HepG2 (cell line): ENCODE results near the gene MAPRE3.

Experiments used
- CTCF ChIP-seq: sonication (generic); formaldehyde crosslinking; IDR thresholded peaks from 2 replicates; pipeline ENCODE4 v1.5.0; 2020; ENCODE audit warnings: mild to moderate bottlenecking, missing genetic modification reagents, moderate library complexity
- EZH2 ChIP-seq: conservative IDR thresholded peaks from 2 replicates; pipeline ENCODE4 v1.6.1; 2012; ENCODE audit warnings: mild to moderate bottlenecking, low read depth, low read length, moderate library complexity
- HIC2 ChIP-seq: sonication (generic); formaldehyde crosslinking; IDR thresholded peaks from 2 replicates; pipeline ENCODE4 v1.9.0; 2022; ENCODE audit warnings: low read depth, missing genetic modification reagents
- KAT7 ChIP-seq: IDR thresholded peaks from 2 replicates; pipeline ENCODE4 v1.6.1; 2018; ENCODE audit warnings: borderline replicate concordance, missing compliant biosample characterization
- MED13 ChIP-seq: sonication (generic); formaldehyde crosslinking; IDR thresholded peaks from 2 replicates; pipeline ENCODE4 v1.5.0; 2020; ENCODE audit warnings: missing genetic modification reagents
- POLR2AphosphoS5 ChIP-seq: IDR thresholded peaks from 2 replicates; pipeline ENCODE4 v1.6.1; 2012; ENCODE audit warnings: low read depth, low read length
- SIX4 ChIP-seq: sonication (generic); formaldehyde crosslinking; IDR thresholded peaks from 2 replicates; pipeline ENCODE4 v1.4.0; 2020; ENCODE audit warnings: missing genetic modification reagents
- TEAD2 ChIP-seq: sonication (generic); formaldehyde crosslinking; IDR thresholded peaks from 2 replicates; pipeline ENCODE4 v1.9.0; 2021; ENCODE audit warnings: missing genetic modification reagents
- YY1 ChIP-seq: IDR thresholded peaks from 2 replicates; pipeline ENCODE4 v1.6.1; 2011; ENCODE audit warnings: low read length, low read depth, moderate library complexity, mild to moderate bottlenecking; ENCODE audit not compliant: insufficient read depth, insufficient replicate concordance
- ZBTB49 ChIP-seq: sonication (generic); formaldehyde crosslinking; IDR thresholded peaks from 2 replicates; pipeline ENCODE4 v1.4.0; 2020; ENCODE audit warnings: missing genetic modification reagents, borderline replicate concordance
- ZBTB7A ChIP-seq: sonication (generic); formaldehyde crosslinking; IDR thresholded peaks from 2 replicates; pipeline ENCODE4 v1.8.0; 2022; ENCODE audit warnings: mild to moderate bottlenecking, missing genetic modification reagents
- ZNF629 ChIP-seq: sonication (generic); formaldehyde crosslinking; conservative IDR thresholded peaks from 2 replicates; pipeline ENCODE4 v1.5.0; 2020; ENCODE audit warnings: missing genetic modification reagents
- TF ChIP-seq, protein P1 (sequence below): sonication (generic); formaldehyde crosslinking; IDR thresholded peaks from 2 replicates; pipeline ENCODE4 v1.8.1; 2023; ENCODE audit warnings: mild to moderate bottlenecking, inconsistent platforms, moderate library complexity, missing genetic modification reagents, borderline replicate concordance

GRCh38 chr2:26985807-26986206, 15.4 kb downstream of the MAPRE3 start:
- no peak for TF ChIP-seq ZBTB7A (CRISPR knock-in tag)
- TF ChIP-seq KAT7 = no peak
- TF ChIP-seq YY1 = no peak
- TF ChIP-seq CTCF = no peak
- no peak for TF ChIP-seq EZH2
- TF ChIP-seq ZNF629 (CRISPR knock-in tag) = no peak
- TF ChIP-seq SIX4 = no peak
- TF ChIP-seq, protein P1, sequence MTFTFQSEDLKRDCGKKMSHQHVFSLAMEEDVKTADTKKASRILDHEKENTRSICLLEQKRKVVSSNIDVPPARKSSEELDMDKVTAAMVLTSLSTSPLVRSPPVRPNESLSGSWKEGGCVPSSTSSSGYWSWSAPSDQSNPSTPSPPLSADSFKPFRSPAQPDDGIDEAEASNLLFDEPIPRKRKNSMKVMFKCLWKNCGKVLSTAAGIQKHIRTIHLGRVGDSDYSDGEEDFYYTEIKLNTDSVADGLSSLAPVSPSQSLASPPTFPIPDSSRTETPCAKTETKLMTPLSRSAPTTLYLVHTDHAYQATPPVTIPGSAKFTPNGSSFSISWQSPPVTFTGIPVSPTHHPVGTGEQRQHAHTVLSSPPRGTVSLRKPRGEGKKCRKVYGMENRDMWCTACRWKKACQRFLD = no peak
- no peak for TF ChIP-seq TEAD2 (CRISPR knock-in tag)
- TF ChIP-seq POLR2AphosphoS5 = no peak
- no peak for TF ChIP-seq ZBTB49 (CRISPR knock-in tag)
- TF ChIP-seq HIC2 (CRISPR knock-in tag) = no peak
- no peak for TF ChIP-seq MED13 (CRISPR knock-in tag)
